GM19351 (cell line): ENCODE measurements around the gene EPAS1.

ENCODE experiments used
- ATAC-seq: cut with Tn5 transposase; IDR thresholded peaks from one replicate; pipeline ENCODE4 v1.9.1; 2021; ENCODE audit warnings: mild to moderate bottlenecking, moderate library complexity; ENCODE audit not compliant: unreplicated experiment

Gene EPAS1

GRCh38 chr2:46299365-46300263 lies 2.4 kb downstream of the EPAS1 start:
- ATAC-seq = no peak

DNA sequence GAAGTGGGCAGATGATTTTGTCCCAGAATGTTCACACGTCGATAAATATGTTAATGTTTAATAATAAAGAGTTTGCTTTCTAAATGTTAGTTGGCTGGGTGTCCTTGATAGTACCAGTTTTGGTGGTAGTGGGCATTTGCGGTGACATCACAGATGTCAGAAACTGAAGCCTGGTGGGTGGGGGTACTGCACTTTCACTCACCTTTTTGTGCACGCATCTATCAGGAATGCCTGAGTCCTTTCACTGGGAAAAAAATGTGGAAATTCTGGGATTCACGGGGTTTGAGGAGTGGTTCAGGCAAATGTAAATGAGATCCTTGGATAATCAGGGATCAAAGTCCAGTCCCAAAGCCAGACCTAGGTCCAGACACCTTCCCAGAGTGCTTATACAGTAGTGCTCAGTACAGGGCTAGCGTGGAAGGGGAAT lies 3.2 kb downstream of the EPAS1 start:
- ATAC-seq = no peak

GRCh38 chr2:46302005-46302695 lies 4.9 kb downstream of the EPAS1 start:
- no peak for ATAC-seq

GRCh38 chr2:46303233-46303632 lies 6.0 kb downstream of the EPAS1 start:
- ATAC-seq = no peak

GRCh38 chr2:46303822-46304221 lies 6.6 kb downstream of the EPAS1 start:
- ATAC-seq = no peak

DNA sequence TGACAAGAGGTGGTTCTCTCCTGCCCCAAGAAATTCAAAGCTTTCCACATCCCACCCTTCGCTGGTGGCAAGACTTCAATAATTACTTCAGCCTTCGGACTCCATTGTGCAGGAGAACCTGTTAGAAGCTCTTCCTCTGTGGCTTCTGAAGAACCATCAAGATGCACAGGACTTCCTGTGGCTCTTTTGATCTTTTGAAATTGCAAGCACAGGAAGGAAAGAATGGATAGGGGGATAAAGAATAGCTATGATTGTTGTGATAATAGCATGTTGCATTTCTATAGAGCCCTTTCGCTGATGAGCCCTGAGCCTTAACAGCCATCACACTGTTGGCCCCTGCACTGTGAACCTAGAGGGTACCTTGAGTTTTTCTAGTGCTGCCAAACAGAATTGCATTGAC lies 7.4 kb downstream of the EPAS1 start:
- ATAC-seq = no peak

DNA sequence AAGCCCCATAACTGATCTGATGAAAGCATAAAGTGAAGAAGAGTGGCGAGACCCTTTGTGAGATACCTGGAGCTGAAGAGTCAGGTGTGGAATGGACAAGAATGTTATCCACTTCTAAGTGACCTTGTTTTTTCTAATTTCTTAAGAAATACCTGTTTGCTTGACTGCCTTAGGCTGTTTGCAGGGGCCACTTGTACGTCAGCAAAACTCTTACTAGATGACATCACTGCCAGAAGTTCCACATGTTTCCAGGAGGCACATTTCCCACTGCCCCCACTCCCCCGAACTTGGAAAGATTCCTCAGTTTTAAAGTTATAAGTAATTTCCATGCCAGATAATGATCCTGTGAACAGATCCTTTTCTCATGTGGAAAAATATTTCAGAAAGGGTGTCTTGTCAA lies 8.0 kb downstream of the EPAS1 start:
- ATAC-seq = no peak

DNA sequence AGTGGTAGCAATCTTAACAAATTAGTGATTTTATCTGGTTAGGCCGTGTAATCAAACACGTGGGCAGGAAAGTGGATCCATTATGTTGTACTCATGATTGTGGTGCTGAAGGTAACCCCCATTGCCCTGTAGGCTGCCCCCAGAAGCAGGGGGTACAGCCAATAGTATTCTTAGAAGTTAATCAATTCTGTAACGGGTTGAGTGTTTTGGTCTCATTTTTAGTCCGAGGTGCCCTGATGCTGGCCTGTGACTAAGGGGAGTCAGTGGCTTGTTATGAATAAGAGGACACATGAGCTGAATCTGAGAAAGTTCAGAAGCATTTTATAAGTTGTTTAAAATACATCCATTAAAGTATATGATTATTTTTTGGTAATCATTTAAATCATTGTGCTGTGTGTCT lies 8.6 kb downstream of the EPAS1 start:
- no peak for ATAC-seq

GRCh38 chr2:46306330-46306751 lies 9.1 kb downstream of the EPAS1 start:
- ATAC-seq = no peak

DNA sequence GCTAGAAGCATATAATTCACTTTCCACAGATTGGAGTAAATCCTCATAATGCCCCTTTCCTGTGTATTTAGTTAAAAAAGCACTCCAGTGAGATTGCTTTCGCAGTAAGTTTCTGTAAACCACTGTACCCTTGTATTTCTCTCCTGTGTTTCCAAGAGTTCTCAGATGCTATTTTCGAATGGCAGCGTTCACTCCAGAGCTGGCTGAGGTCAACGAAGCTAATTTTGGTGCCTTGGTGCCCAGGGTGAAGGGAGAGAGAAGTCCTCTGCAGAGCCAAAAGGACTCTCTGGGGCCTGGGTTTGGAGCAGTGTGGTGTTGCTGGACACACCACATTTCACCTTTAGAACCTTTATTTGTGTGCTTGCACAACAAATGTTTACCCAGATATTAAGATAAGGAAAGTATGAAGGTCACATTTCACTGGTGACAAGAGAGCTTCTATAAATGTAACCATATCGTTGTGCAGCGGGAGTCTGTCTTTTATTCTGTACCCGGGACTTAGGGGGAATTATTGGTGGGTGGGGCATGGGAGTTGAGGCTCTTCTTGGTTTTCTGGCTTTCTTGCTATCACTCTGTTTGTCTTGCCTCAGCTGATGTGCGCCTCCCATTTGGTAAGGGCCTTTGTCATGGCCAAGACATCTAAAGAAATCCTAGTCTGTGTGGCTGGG lies 9.9 kb downstream of the EPAS1 start:
- ATAC-seq = no peak

DNA sequence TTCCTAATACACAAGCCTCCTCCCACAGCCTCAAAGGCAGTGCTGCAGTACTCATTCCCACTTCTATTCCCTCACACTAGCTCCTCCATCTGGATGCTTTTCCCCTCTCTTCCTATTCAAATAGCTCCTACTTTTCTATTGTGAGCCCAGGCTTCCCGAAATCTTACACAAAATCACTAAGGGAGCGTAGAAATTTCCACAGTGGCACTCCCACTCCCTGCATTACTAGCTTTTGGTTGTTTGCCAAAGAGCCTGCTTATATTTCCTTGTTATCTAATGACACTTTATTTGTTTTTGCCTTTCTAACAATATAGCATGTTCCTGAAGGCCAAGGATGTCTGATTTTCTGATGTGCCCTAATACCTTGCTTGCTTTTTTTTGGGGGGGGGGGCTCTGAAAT lies 10.9 kb downstream of the EPAS1 start:
- ATAC-seq = no peak

DNA sequence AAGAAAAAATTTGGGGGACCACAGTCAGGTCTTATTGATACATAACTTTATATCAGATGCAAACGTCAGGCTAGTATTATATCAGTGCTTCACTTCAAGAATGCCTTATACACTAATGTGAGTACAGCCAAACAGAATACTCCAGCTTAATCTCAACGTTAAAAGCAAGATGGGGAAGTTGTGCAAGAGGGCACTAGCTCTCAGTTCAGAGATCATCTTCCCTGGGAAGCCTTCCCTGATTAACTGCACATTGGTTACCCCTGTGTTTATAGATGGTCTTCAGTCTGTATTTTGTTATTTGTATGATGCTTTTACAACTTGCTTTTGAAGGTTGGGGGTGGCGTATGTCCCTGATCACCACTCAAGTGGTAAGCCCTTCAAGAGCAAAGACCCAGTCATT lies 11.4 kb downstream of the EPAS1 start:
- ATAC-seq = no peak

DNA sequence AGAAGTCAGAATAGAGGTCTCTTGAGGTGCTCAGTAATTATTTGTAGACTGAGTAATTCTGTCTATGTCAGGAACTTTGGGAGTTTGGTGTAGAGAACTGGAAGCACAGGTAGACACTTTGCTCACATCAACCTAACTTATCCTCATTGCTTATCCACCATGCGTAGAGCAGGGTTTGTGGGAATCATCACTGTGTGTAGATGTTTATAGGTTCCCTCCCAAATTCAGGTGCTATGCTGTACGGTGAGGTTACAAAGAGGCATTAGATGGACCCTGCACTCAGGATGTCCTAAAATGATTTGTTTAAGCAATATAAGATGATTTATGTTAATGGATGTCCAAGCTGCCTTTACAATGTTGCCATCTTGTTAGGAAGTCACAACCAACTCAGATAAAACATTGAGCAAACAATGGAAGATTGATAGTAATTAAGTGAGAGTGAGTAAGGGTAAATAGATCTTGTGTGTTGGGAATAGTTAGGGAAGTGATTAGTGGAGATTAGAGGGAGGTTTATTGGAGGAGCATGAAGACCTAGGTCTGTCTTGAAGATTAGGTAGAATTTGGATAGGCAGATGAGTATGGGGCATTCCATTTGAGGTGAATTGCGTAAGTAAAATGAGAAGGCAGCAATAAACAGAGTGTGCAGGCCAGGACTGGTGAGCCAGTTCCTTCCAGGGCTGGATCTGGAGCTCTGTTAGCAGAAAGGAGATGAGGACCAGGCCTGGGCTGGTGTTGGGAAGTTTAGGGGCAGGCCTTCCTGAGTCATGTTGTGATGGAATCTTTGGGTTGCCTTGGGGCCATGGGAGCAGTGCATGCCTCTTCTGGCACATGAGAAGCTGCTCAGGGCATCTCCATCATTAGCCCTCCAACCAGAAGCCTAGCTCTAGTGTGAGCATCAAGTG lies 12.1 kb downstream of the EPAS1 start:
- no peak for ATAC-seq

GRCh38 chr2:46310446-46310845 lies 13.2 kb downstream of the EPAS1 start:
- no peak for ATAC-seq

DNA sequence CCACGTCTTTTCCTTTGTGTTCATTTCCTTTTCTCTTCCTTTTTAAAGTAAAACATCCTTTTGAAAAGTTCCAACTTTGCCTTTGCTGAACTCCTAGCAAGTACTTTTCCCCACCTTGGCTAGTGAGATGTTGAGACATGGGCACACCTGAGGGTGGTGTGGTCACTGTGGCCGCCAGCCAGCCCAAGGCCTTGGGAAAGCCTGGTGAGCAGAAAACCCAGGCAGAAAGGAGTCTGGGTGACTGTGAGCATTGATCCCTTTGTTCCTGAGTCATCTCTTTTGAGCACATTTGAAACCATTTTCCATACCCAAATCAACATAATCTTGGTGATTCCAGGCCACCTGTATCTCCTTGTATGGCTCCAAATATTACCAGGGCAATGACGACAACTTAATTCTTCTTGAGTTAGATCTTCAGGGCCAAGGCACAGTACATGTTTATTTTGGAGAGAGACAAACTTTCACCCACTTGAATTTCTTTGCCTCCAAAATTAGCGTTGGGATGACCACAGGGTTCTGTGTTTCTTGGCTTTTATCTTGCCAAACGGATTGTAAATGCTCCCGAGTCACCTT lies 14.5 kb downstream of the EPAS1 start:
- no peak for ATAC-seq

- ATAC-seq = no peak
Measured at GRCh38 chr2:46313063-46313462, 15.9 kb downstream of the EPAS1 start.

- no peak for ATAC-seq
Measured at GRCh38 chr2:46314065-46314835, 17.0 kb downstream of the EPAS1 start.

DNA sequence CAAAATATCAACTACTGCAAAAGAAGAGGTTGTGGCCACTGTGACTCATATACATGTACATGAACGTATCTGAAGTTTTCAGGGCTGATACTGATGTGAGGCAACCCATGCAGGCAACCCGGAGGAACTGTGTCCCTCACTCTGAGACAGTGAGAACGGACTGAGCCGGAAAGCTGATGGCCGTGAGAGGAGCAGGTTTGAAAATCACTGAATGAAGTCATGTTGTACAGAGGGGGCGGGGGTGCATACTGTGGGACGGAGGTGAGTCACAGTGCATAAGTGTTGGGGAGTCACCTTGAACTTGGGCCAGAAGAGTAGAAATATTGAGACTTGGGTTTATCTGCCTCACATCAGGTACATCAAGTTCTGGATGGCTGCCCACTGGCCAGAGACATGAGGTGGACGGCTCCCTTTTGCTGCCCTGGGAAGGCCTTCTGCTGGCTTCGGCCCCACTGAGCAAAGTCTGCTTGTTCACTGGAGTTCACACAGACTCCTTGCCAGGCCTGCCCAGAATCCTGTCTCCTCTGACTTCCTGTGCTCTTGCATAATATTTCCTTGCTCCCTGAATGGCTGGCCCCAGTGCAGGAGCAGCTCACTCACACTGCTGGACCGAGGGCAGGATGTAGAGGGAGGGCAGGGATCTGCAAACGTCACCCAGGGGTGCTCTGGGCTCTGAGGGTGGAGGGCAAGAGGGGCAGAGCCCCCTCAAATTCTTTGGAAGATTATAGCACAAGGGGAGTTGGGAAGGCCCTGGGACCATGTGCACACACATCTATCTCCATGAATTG lies 18.1 kb downstream of the EPAS1 start:
- ATAC-seq = no peak

- no peak for ATAC-seq
Measured at GRCh38 chr2:46317094-46317486, 19.9 kb downstream of the EPAS1 start.
